PC-9 (cell line): Measurements from ENCODE around the gene COLGALT1.

Source experiments
- CTCF ChIP-seq: fragments of 200-600 bp; sonication (generic); conservative IDR thresholded peaks from 2 replicates; pipeline ENCODE4 v1.6.1; 2017; ENCODE audit warnings: mixed run types, antibody characterized with exemption, mild to moderate bottlenecking, moderate library complexity
- EZH2 ChIP-seq: fragments of 200-600 bp; sonication (generic); IDR thresholded peaks from 2 replicates; pipeline ENCODE4 v1.8.0; 2017; ENCODE audit warnings: antibody characterized with exemption, low read depth

GRCh38 chr19:17562561-17562960, 7.1 kb downstream of the COLGALT1 start:
- TF ChIP-seq CTCF = no peak
- TF ChIP-seq EZH2 = no peak
